Uterus (tissue), 4 donors: Measurements from ENCODE around the gene ITSN1. TPM values are rescaled to one million over a fixed set of nuclear protein-coding genes. Genes with fewer than 3 reads are reported as not detected.
"Not testable (repeated sequence)": the region's sequence is repeated elsewhere in the genome, so short reads cannot be mapped to it uniquely, and the experiment has no call there.

ENCODE experiments used
- DNase-seq, 2 donors: peaks; one replicate each; pipeline ENCODE4 v3.0.0-alpha.2; 2019 to 2020
- H3K27ac ChIP-seq, 2 donors: fragments of 200-600 bp; sonication (generic); 1 replicate in 1 of 2; 2 replicates in 1 of 2; pipeline ENCODE4 v1.5.1; 2016 to 2018
- H3K27me3 ChIP-seq, 2 donors: fragments of 200-600 bp; sonication (generic); one replicate each; pipeline ENCODE4 v1.5.1; 2018 to 2019; ENCODE audit warnings: control low read depth in 1 of 2
- H3K36me3 ChIP-seq, 2 donors: fragments of 200-600 bp; sonication (generic); one replicate each; pipeline ENCODE4 v1.5.1; 2019; ENCODE audit warnings: control low read depth in 1 of 2
- H3K4me1 ChIP-seq, 2 donors: fragments of 200-600 bp; sonication (generic); one replicate each; pipeline ENCODE4 v1.5.1; 2018 to 2019; ENCODE audit warnings: control low read depth in 1 of 2
- H3K4me3 ChIP-seq, 2 donors: fragments of 200-600 bp; sonication (generic); 1 replicate in 1 of 2; 2 replicates in 1 of 2; pipeline ENCODE4 v1.5.1; 2018 to 2019; ENCODE audit warnings: mild to moderate bottlenecking in 1 of 2
- H3K9me3 ChIP-seq, 2 donors: fragments of 200-600 bp; sonication (generic); one replicate each; pipeline ENCODE4 v1.5.1; 2019; ENCODE audit warnings: control low read depth in 1 of 2
- POLR2A ChIP-seq, 2 donors: fragments of 450-650 bp; IDR thresholded peaks; one replicate each; pipeline ENCODE4 v1.6.1; 2016; ENCODE audit warnings: antibody characterized with exemption in 2 of 2, mild to moderate bottlenecking in 1 of 2, moderate library complexity in 1 of 2
- intact Hi-C: fragments of 100-400 bp; cut with DNase I; formaldehyde crosslinking; loops from one replicate; pipeline ENCODE4 v1.15.1; 2023; ENCODE audit warnings: low total_unique reads
- total RNA-seq, 4 donors: library from RNA; depleted of rRNA in 3 of 4; stranded (reverse); fragments of >200 nt in 3 of 4; gene quantifications; one replicate each; pipeline versions ENCODE4 v1.1.0 to v1.2.4, GENCODE V29; 2014 to 2023
- TF ChIP-seq, protein P1 (sequence below), 4 experiments: fragments of 200-600 bp in 2 of 4; fragments of 450-650 bp in 2 of 4; sonication (generic) in 2 of 4; IDR thresholded peaks; one replicate each; pipeline ENCODE4 v1.5.1; 2016 to 2019; ENCODE audit warnings: antibody characterized with exemption in 4 of 4, mild to moderate bottlenecking in 2 of 4, moderate library complexity in 1 of 4
- donor health status: DM: yes; HTN: yes; CAD: no.

Gene ITSN1
- total RNA-seq, 4 donors from 2014 or later = 21.8 to 77.4 (median 48.1) TPM

DNA sequence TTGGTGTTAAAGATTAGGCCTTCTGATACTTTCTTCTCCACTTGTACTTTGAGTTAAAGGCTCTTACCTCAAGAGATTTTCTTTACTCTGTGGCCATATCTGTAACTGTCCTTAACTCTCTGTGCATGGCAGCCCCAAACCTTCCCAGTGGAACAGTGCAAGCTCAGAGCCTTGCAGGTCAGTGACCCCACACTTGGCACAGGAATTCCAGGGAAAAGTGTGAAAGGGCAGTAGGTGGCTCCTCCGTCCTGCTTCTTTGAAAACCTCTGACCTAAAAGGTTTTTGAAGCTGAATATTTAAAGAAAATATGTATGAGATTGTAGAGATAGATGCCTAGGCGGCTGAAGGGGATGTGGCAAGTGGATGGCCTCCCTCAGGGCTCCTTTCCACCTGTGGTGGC, 26.3 kb downstream of the ITSN1 start:
- no peak overlapping the region for H3K4me3 ChIP-seq
- no peaks in the 10 kb centered on the region for H3K4me1 ChIP-seq
- no peaks in the 10 kb centered on the region for H3K36me3 ChIP-seq
- H3K9me3 ChIP-seq = no peaks in the 10 kb centered on the region
- TF ChIP-seq, protein P1, sequence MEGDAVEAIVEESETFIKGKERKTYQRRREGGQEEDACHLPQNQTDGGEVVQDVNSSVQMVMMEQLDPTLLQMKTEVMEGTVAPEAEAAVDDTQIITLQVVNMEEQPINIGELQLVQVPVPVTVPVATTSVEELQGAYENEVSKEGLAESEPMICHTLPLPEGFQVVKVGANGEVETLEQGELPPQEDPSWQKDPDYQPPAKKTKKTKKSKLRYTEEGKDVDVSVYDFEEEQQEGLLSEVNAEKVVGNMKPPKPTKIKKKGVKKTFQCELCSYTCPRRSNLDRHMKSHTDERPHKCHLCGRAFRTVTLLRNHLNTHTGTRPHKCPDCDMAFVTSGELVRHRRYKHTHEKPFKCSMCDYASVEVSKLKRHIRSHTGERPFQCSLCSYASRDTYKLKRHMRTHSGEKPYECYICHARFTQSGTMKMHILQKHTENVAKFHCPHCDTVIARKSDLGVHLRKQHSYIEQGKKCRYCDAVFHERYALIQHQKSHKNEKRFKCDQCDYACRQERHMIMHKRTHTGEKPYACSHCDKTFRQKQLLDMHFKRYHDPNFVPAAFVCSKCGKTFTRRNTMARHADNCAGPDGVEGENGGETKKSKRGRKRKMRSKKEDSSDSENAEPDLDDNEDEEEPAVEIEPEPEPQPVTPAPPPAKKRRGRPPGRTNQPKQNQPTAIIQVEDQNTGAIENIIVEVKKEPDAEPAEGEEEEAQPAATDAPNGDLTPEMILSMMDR (IDR thresholded peaks at IDR 0.05) = no peak
- no peak for TF ChIP-seq POLR2A (IDR thresholded peaks at IDR 0.05)
- H3K27ac ChIP-seq = no peak overlapping the region
- no peaks in the 10 kb centered on the region for H3K27me3 ChIP-seq
- intact Hi-C loops = no loop called here
- no peak for DNase-seq

DNA sequence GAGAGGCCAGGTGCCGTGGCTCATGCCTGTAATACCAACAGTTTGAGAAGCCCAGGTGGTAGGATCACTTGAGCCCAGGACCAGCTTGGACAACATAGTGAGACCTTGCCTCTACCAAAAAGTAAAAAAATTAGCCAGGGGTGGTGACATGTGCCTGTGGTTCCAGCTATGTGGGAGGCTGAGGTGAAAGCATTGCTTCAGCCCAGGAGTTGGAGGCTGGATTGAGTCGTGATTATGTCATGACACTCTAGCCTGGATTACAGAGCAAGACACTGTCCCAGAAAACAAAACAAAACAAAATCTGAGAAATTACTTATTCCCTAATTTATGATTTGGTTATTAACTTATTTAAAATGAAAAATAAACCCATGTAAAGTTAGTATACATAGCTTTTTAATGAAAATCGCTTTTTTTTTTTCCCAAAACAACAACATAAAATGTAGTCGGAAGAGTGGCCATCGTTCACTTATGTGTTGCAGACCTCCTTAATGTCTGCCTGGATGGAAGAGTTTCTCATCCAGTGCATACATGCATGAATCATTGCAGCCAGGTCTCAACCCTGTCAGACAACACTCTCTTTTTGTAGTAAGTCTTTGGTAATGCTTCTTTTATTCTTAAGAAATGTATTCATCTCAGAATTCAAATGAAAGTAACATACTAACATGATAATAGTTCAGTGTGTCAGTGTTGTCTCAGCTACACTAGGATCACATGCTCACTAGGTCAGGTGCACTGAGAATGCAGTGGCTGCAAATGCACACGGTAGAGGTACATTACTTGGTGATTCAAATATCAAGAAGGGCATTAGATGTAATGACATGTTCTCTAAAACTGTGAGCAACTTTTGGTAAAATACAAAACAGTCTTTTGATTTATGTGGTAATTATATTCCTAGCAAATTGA, 28.0 kb downstream of the ITSN1 start:
- Histone ChIP-seq H3K27ac (no peak overlapping the region), H3K27me3 (no peaks in the 10 kb centered on the region), H3K9me3 (no peaks in the 10 kb centered on the region), H3K4me1 (no peaks in the 10 kb centered on the region), H3K4me3 (no peak overlapping the region), H3K36me3 (no peaks in the 10 kb centered on the region)
- intact Hi-C loops = no loop called here
- no peak for DNase-seq
- TF ChIP-seq POLR2A (IDR thresholded peaks at IDR 0.05) = no peak
- TF ChIP-seq, protein P1 (IDR thresholded peaks at IDR 0.05) = no peak

DNA sequence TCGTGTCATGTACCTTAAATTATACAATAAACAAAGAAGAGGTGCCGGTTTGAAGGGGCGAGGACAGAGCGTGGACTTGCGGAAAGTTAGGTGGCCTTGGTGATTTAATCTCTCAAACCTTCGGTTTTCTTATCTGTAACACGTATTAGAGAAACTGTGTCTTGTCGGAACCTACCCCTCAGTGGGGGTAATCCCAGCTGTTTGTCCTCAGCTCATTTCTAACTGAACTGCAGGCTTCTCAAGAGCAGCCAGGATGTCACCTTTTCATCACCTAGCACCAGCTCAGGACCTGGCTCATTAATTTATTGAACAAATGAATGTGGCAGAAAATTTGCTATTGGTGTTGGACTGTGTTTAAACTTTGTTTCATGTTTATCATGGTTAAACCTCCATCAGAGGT, 31.2 kb downstream of the ITSN1 start:
- no peaks in the 10 kb centered on the region for H3K9me3 ChIP-seq
- no peak for DNase-seq
- H3K27me3 ChIP-seq = no peaks in the 10 kb centered on the region
- TF ChIP-seq, protein P1 (IDR thresholded peaks at IDR 0.05) = no peak
- TF ChIP-seq POLR2A (IDR thresholded peaks at IDR 0.05) = no peak
- H3K4me1 ChIP-seq = no peaks in the 10 kb centered on the region
- no peak overlapping the region for H3K4me3 ChIP-seq
- H3K27ac ChIP-seq = no peak overlapping the region
- intact Hi-C loops = no loop called here
- H3K36me3 ChIP-seq = no peaks in the 10 kb centered on the region

DNA sequence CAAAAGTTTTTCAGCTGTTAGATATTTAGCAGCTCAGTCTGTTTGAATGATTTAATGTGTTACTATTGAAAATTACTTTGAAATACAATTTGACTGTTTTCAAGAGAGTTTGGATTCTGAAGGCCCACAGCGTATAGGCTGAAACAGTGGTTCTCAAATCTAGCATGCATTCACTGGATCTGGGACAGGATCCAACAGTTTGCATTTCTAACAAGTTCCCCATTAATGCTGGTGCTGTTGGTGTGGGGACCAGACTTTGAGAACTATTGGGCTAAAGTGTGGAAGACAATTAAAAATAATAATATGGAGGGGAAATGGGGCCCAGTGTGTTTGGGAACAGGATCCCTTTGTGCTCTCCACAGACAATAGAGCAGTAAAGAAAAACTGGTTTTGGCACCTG, 31.9 kb downstream of the ITSN1 start:
- intact Hi-C loops = no loop called here
- no peaks in the 10 kb centered on the region for H3K27me3 ChIP-seq
- no peaks in the 10 kb centered on the region for H3K9me3 ChIP-seq
- no peak overlapping the region for H3K27ac ChIP-seq
- no peak overlapping the region for H3K4me3 ChIP-seq
- no peak for DNase-seq
- TF ChIP-seq, protein P1 (IDR thresholded peaks at IDR 0.05) = no peak
- no peak for TF ChIP-seq POLR2A (IDR thresholded peaks at IDR 0.05)
- H3K36me3 ChIP-seq = no peaks in the 10 kb centered on the region
- H3K4me1 ChIP-seq = no peaks in the 10 kb centered on the region

DNA sequence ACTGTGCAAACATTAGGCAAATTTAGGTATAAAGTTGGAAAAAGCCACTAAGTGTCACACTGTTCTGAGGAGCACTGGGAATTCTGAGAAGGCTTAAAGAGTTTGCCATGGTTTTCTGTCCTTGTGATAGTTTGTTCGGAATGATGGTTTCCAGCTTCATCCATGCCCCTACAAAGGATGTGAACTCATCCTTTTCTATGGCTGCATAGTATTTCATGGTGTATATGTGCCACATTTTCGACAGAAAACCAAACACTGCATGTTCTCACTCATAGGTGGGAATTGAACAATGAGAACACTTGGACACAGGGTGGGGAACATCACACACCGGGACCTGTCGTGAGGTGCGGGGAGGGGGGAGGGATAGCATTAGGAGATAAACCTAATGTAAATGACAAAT, 34.4 kb downstream of the ITSN1 start:
- H3K4me3 ChIP-seq, intact Hi-C loops, H3K9me3 ChIP-seq, H3K36me3 ChIP-seq, H3K4me1 ChIP-seq, H3K27ac ChIP-seq, H3K27me3 ChIP-seq, DNase-seq: not testable (repeated sequence)
